Measurements from ENCODE around the gene MPL. TPM values are rescaled to one million over a fixed set of nuclear protein-coding genes. Genes with fewer than 3 reads are reported as not detected.

MPL gene
- total and polyA plus RNA-seq, 2 of the 13 experiments (the other 11 are each of a cell fraction or from before 2014, with no cell fraction given) = not detected

GRCh38 chr1:43305461-43305860 is 32.2 kb upstream of the MPL start (continued):
- no peak for TF ChIP-seq ZNF350 (CRISPR knock-in tag; IDR thresholded peaks at IDR 0.05; ENCODE audit: borderline replicate concordance, low read depth)

GRCh38 chr1:43305926-43306687 is 31.5 kb upstream of the MPL start:
- Histone ChIP-seq H4K20me1 (ENCODE audit: insufficient read depth, low read length) (no peaks in the 10 kb centered on the region), H2AFZ (ENCODE audit: low read length) (no peak overlapping the region), H3K4me2 (ENCODE audit: low read depth, low read length) (no peak overlapping the region), H3K79me2 (ENCODE audit: insufficient read depth, low read length) (no peaks in the 10 kb centered on the region), H3K27ac (ENCODE audit: extremely low read length, insufficient read depth, low read length) (no peak overlapping the region), H3K4me3 (replicated peaks in 1 of 3; ENCODE audit: insufficient read depth in 1 of 3, low read depth in 2 of 3, low read length in 3 of 3) (no peak overlapping the region), H3K4me1 (ENCODE audit: insufficient read depth, low read length) (peaks cover 25% of the 10 kb centered on the region), H3K27me3 (ENCODE audit: control insufficient read depth in 1 of 2, insufficient read depth in 2 of 2, low read length in 2 of 2) (peaks cover 0 to 44% of the 10 kb centered on the region in 2 experiments; a peak in 3 of 5 replicates), H3K9me3 (ENCODE audit: low read length) (no peaks in the 10 kb centered on the region), H3K9ac (ENCODE audit: insufficient read depth, low read depth, low read length) (no peak overlapping the region), H3K36me3 (replicated peaks in 1 of 2; ENCODE audit: control insufficient read depth in 1 of 2, insufficient read depth in 2 of 2, low read length in 2 of 2) (no peaks in the 10 kb centered on the region)
- in situ Hi-C loops (cut with HindIII; ENCODE audit: extremely low pct_ligation_motif_present, low pct_unique_long_range_greater_than_20kb) (no loop called here), intact Hi-C loops (cut with micrococcal nuclease; ENCODE audit: unreplicated experiment) (no loop called here)
- no TSS peak for BruUV-seq (replicated peaks)
- ChIA-PET POLR2A (no interaction called here), CTCF (ENCODE audit: low intra/inter-chr PET ratio, low total read pairs) (no interaction called here)
- DNase-seq (ENCODE audit: low spot score) = no peak
- no peak for ATAC-seq
- TF ChIP-seq ZNF75D (CRISPR knock-in tag; IDR thresholded peaks at IDR 0.05; ENCODE audit: borderline replicate concordance) (no peak), ZNF709 (CRISPR knock-in tag; IDR thresholded peaks at IDR 0.05) (no peak), TMF1 (CRISPR knock-in tag; IDR thresholded peaks at IDR 0.05; ENCODE audit: low read depth) (no peak), YEATS2 (CRISPR knock-in tag; IDR thresholded peaks at IDR 0.05; ENCODE audit: borderline replicate concordance) (no peak), MAFG (CRISPR knock-in tag; IDR thresholded peaks at IDR 0.05) (no peak), ZNF292 (CRISPR knock-in tag; IDR thresholded peaks at IDR 0.05; ENCODE audit: borderline replicate concordance, low read depth) (no peak)
- 26% methylated on average over 6 of the region's 6 CpGs for WGBS (ENCODE audit: low lambda C conversion rate)
- no peak for FAIRE-seq

Measured in HepG2 (cell line).